ENCODE results near the gene DNMBP. TPM values are rescaled to one million over a fixed set of nuclear protein-coding genes. Genes with fewer than 3 reads are reported as not detected.
A peak's percentile ranks its signal among the peaks of the same experiment; 100 is the strongest.

DNMBP gene, protein sequence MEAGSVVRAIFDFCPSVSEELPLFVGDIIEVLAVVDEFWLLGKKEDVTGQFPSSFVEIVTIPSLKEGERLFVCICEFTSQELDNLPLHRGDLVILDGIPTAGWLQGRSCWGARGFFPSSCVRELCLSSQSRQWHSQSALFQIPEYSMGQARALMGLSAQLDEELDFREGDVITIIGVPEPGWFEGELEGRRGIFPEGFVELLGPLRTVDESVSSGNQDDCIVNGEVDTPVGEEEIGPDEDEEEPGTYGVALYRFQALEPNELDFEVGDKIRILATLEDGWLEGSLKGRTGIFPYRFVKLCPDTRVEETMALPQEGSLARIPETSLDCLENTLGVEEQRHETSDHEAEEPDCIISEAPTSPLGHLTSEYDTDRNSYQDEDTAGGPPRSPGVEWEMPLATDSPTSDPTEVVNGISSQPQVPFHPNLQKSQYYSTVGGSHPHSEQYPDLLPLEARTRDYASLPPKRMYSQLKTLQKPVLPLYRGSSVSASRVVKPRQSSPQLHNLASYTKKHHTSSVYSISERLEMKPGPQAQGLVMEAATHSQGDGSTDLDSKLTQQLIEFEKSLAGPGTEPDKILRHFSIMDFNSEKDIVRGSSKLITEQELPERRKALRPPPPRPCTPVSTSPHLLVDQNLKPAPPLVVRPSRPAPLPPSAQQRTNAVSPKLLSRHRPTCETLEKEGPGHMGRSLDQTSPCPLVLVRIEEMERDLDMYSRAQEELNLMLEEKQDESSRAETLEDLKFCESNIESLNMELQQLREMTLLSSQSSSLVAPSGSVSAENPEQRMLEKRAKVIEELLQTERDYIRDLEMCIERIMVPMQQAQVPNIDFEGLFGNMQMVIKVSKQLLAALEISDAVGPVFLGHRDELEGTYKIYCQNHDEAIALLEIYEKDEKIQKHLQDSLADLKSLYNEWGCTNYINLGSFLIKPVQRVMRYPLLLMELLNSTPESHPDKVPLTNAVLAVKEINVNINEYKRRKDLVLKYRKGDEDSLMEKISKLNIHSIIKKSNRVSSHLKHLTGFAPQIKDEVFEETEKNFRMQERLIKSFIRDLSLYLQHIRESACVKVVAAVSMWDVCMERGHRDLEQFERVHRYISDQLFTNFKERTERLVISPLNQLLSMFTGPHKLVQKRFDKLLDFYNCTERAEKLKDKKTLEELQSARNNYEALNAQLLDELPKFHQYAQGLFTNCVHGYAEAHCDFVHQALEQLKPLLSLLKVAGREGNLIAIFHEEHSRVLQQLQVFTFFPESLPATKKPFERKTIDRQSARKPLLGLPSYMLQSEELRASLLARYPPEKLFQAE (N-terminal part only)
- polyA plus RNA-seq (2013, experiment 1 of 2): 20.4 TPM
- polyA plus RNA-seq (2013, experiment 2 of 2): 21.0 TPM

DNA sequence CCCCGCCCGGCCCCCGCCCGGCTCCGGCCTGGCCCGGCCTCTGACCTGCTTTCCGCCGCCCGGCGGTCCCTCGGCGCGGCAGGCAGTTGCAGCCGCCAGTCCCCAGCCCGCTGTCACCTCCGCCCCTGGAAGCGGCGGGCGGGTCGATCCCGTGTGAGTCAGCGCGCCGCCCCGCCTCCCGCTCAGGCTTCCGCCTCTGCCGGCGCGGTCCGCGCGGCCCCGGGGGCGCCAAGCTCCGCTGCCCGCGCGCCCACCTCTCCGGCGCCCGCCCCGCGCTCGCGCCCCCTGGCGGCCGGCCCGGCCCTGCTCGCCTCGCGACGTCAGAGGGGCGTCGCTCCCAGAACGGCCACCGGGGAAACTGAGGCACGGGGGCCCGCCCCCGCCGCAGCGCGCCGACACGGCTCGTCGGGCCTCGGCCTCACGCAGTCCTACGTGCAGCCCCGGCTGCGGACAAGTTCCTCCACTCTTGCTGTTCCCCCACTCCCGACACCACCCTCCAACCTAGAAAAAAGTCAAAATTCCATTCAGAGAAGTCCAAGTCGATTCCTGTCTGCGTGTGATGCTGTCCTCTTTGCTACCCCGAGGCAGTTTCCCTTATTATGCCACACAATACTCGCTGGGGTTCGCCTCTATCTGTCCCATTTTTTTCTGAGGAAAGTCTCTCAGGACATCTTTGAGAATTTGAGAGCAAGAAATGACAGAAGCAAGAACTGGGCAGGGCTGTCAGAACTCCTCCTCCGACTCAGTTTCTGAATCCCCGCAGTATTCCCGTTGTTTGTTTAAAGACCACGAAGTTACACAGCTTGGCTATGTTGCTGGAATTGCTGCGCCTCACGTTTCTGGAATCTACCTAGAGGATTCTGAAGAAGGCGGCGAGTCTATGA is at the start of gene DNMBP:
TSS of gene DNMBP (minus strand) at position 155 of the 884 bp plus-strand sequence. CDS start 37,823 bp downstream, outside the sequence.
- Histone ChIP-seq H2AFZ (ENCODE audit: low read length) (peak within 1 kb of the TSS; percentile 94), H3K4me2 (ENCODE audit: insufficient read depth, low read length, poor library complexity, severe bottlenecking) (peak within 1 kb of the TSS; percentile 86), H2BK5ac (ENCODE audit: low read length) (peak within 1 kb of the TSS; percentile 6), H3K4ac (ENCODE audit: low read length) (no peak within 1 kb of the TSS), H3K14ac (ENCODE audit: low read length) (no peak within 1 kb of the TSS), H3K9ac (ENCODE audit: low read depth, low read length, poor library complexity) (peak within 1 kb of the TSS; percentile 83), H3K4me3 (ENCODE audit: low read length in 2 of 2) (peak within 1 kb of the TSS; percentile 72 to 75), H3K9me3 (replicated peaks in 1 of 2; ENCODE audit: control insufficient read depth in 2 of 2, insufficient read depth in 1 of 2, low read depth in 1 of 2, low read length in 2 of 2) (no peaks in the 10 kb centered on the region), H3K79me1 (ENCODE audit: low read depth, low read length) (no peaks in the 10 kb centered on the region), H3K18ac (ENCODE audit: low read length) (peak within 1 kb of the TSS; percentile 87), H3K23ac (ENCODE audit: low read depth, low read length, poor library complexity) (peak within 1 kb of the TSS; percentile 67), H2BK15ac (ENCODE audit: low read length) (peak within 1 kb of the TSS; percentile 96), H4K8ac (ENCODE audit: low read depth, low read length) (no peak within 1 kb of the TSS), H2AK5ac (ENCODE audit: low read depth, low read length) (no peak within 1 kb of the TSS), H2BK120ac (ENCODE audit: low read depth, low read length) (no peak within 1 kb of the TSS), H4K91ac (ENCODE audit: low read depth, low read length, poor library complexity) (no peak within 1 kb of the TSS), H2BK12ac (ENCODE audit: low read length) (no peak within 1 kb of the TSS), H3K4me1 (ENCODE audit: control insufficient read depth in 2 of 2, insufficient read depth in 1 of 2, low read depth in 1 of 2, low read length in 2 of 2) (peaks cover 11 to 16% of the 10 kb centered on the region in 2 donors), H3K27me3 (ENCODE audit: control insufficient read depth in 3 of 3, insufficient read depth in 3 of 3, low read depth in 1 of 3, low read length in 3 of 3) (peaks cover 0 to 8% (median 0%) of the 10 kb centered on the region in 3 experiments), H3K36me3 (replicated peaks in 1 of 2; ENCODE audit: control insufficient read depth in 2 of 2, insufficient read depth in 2 of 2, low read length in 2 of 2) (no peaks in the 10 kb centered on the region), H3K27ac (replicated peaks; ENCODE audit: low read length) (no peak within 1 kb of the TSS)
- DNase-seq (ENCODE audit: low spot score): peak; percentile 84
- WGBS, 2 donors (ENCODE audit: extremely low coverage in 2 of 2, insufficient read length in 2 of 2, insufficient replicate concordance in 1 of 2): no CpG with 5 or more reads among the region's 86 CpGs

DNA sequence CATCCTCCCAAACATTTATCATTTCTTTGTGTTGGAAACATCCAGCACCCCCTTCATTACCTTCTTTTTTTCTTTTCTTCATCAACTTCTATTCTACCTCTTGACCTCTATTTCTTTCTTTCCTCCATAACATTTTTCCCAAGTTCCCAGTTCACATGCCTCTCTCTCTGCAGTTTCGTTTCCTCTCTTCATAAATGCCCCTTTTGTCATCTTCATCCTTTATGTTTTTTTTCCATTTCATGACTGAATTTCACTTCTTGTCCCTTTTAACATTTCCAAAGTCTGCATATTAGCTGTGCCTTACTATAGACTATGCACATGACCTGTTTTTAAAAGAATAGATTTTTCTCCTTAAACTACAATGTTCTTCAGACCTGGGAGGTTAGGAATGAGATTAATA is 48.2 kb upstream of the DNMBP start:
- no peak overlapping the region for H3K14ac ChIP-seq (ENCODE audit: low read length)
- H2BK120ac ChIP-seq (ENCODE audit: low read depth, low read length): no peak overlapping the region
- no peak overlapping the region for H2AK5ac ChIP-seq (ENCODE audit: low read depth, low read length)
- H3K9me3 ChIP-seq (replicated peaks in 1 of 2; ENCODE audit: control insufficient read depth in 2 of 2, insufficient read depth in 1 of 2, low read depth in 1 of 2, low read length in 2 of 2): peaks cover 0 to 2% of the 10 kb centered on the region in 2 donors
- H3K18ac ChIP-seq (ENCODE audit: low read length): no peak overlapping the region
- no peak overlapping the region for H3K23ac ChIP-seq (ENCODE audit: low read depth, low read length, poor library complexity)
- no peak overlapping the region for H3K4ac ChIP-seq (ENCODE audit: low read length)
- no peak for DNase-seq (ENCODE audit: low spot score)
- no peak overlapping the region for H2BK12ac ChIP-seq (ENCODE audit: low read length)
- H3K4me2 ChIP-seq (ENCODE audit: insufficient read depth, low read length, poor library complexity, severe bottlenecking): no peak overlapping the region
- peaks cover 0 to 4% (median 0%) of the 10 kb centered on the region in 3 experiments for H3K27me3 ChIP-seq (ENCODE audit: control insufficient read depth in 3 of 3, insufficient read depth in 3 of 3, low read depth in 1 of 3, low read length in 3 of 3)
- no peaks in the 10 kb centered on the region for H3K36me3 ChIP-seq (replicated peaks in 1 of 2; ENCODE audit: control insufficient read depth in 2 of 2, insufficient read depth in 2 of 2, low read length in 2 of 2)
- H2BK15ac ChIP-seq (ENCODE audit: low read length): no peak overlapping the region
- no CpG with 5 or more reads among the region's 1 CpG for WGBS, 2 donors (ENCODE audit: extremely low coverage in 2 of 2, insufficient read length in 2 of 2, insufficient replicate concordance in 1 of 2)
- no peak overlapping the region for H3K27ac ChIP-seq (replicated peaks; ENCODE audit: low read length)
- no peak overlapping the region for H2BK5ac ChIP-seq (ENCODE audit: low read length)
- no peaks in the 10 kb centered on the region for H3K4me1 ChIP-seq (ENCODE audit: control insufficient read depth in 2 of 2, insufficient read depth in 1 of 2, low read depth in 1 of 2, low read length in 2 of 2)
- no peak overlapping the region for H4K8ac ChIP-seq (ENCODE audit: low read depth, low read length)
- no peaks in the 10 kb centered on the region for H3K79me1 ChIP-seq (ENCODE audit: low read depth, low read length)
- no peak overlapping the region for H4K91ac ChIP-seq (ENCODE audit: low read depth, low read length, poor library complexity)
- H3K9ac ChIP-seq (ENCODE audit: low read depth, low read length, poor library complexity): no peak overlapping the region
- no peak overlapping the region for H3K4me3 ChIP-seq (ENCODE audit: low read length in 2 of 2)
- no peak overlapping the region for H2AFZ ChIP-seq (ENCODE audit: low read length)

DNA sequence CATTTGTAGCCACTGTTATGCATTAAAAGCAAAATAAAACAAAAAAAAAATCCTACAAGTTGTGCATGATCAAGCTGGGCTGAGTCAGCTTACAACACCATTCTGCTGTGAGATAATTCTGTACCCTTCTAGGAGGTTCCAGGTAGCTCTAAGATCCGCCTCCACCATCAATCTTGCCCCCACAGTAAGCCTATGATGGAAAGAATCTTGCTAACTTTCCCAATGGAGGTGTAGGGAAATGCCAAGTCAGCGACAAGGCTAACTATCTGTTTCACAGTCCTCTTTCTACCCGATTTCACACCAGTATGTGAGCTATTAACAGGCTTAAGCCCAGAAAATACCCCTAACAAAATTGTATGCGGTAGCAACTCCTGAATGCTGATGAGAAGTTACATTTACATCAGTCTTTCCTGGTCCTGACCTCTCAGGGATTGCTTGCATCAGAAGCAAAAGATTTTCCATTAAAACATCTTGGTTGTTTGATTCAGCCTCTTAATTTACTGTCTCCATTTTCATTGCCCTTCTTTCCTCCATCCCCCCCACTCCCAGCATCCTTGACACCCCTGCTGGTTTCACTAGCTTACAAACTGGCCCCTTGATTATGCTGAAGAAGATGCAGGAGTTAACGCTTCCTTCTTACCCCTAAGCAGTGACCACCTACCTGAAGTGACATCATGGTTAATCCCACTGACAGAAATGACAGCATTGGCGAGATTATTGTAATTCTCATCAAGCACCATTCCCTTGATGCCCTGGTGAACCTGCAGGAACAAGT is 44.1 kb upstream of the DNMBP start:
- Histone ChIP-seq H3K79me1 (ENCODE audit: low read depth, low read length) (no peaks in the 10 kb centered on the region), H3K36me3 (replicated peaks in 1 of 2; ENCODE audit: control insufficient read depth in 2 of 2, insufficient read depth in 2 of 2, low read length in 2 of 2) (no peaks in the 10 kb centered on the region), H2BK5ac (ENCODE audit: low read length) (no peak overlapping the region), H3K4ac (ENCODE audit: low read length) (no peak overlapping the region), H3K27me3 (ENCODE audit: control insufficient read depth in 3 of 3, insufficient read depth in 3 of 3, low read depth in 1 of 3, low read length in 3 of 3) (peaks cover 0 to 4% (median 0%) of the 10 kb centered on the region in 3 experiments), H2AFZ (ENCODE audit: low read length) (no peak overlapping the region), H3K4me1 (ENCODE audit: control insufficient read depth in 2 of 2, insufficient read depth in 1 of 2, low read depth in 1 of 2, low read length in 2 of 2) (no peaks in the 10 kb centered on the region), H3K14ac (ENCODE audit: low read length) (no peak overlapping the region), H2BK12ac (ENCODE audit: low read length) (no peak overlapping the region), H2AK5ac (ENCODE audit: low read depth, low read length) (no peak overlapping the region), H3K18ac (ENCODE audit: low read length) (no peak overlapping the region), H3K23ac (ENCODE audit: low read depth, low read length, poor library complexity) (no peak overlapping the region), H4K91ac (ENCODE audit: low read depth, low read length, poor library complexity) (no peak overlapping the region), H3K9me3 (replicated peaks in 1 of 2; ENCODE audit: control insufficient read depth in 2 of 2, insufficient read depth in 1 of 2, low read depth in 1 of 2, low read length in 2 of 2) (peaks cover 0 to 2% of the 10 kb centered on the region in 2 donors), H3K9ac (ENCODE audit: low read depth, low read length, poor library complexity) (no peak overlapping the region), H4K8ac (ENCODE audit: low read depth, low read length) (no peak overlapping the region), H3K27ac (replicated peaks; ENCODE audit: low read length) (no peak overlapping the region), H2BK15ac (ENCODE audit: low read length) (no peak overlapping the region), H3K4me3 (ENCODE audit: low read length in 2 of 2) (no peak overlapping the region), H2BK120ac (ENCODE audit: low read depth, low read length) (no peak overlapping the region), H3K4me2 (ENCODE audit: insufficient read depth, low read length, poor library complexity, severe bottlenecking) (no peak overlapping the region)
- no peak for DNase-seq (ENCODE audit: low spot score)
- WGBS, 2 donors (ENCODE audit: extremely low coverage in 2 of 2, insufficient read length in 2 of 2, insufficient replicate concordance in 1 of 2): no CpG with 5 or more reads among the region's 6 CpGs

Measured in neuronal stem cell (in vitro differentiated cells).